Measurements from ENCODE around the gene GPR162. TPM values are rescaled to one million over a fixed set of nuclear protein-coding genes. Genes with fewer than 3 reads are reported as not detected.

Gene GPR162
- total RNA-seq, 1 experiment from 2014 or later = 6.1 TPM

- Mint-ChIP-seq H3K36me3 (ENCODE audit: insufficient read depth in 1 of 3, low read depth in 3 of 3) (peaks cover 54 to 91% (median 87%) of the 10 kb centered on the region in 3 experiments; a peak in 6 of 7 replicates), H3K4me1 (peaks cover 11% of the 10 kb centered on the region in 2 experiments), H3K9me3 (no peaks in the 10 kb centered on the region), H3K4me3 (no peak overlapping the region), H3K27ac (no peak overlapping the region), H3K27me3 (ENCODE audit: low read depth) (no peaks in the 10 kb centered on the region)
- H4K20me1 ChIP-seq (ENCODE audit: control insufficient read depth, insufficient read depth, insufficient read length) = no peaks in the 10 kb centered on the region
- no peaks in the 10 kb centered on the region for H3K27me3 ChIP-seq (ENCODE audit: insufficient read depth, low read length)
- H3K18ac ChIP-seq (ENCODE audit: insufficient read length, low read depth, low read length) = no peak overlapping the region
- no peak overlapping the region for H3K56ac ChIP-seq (ENCODE audit: insufficient read length, low read depth, low read length)
- H2BK120ac ChIP-seq (ENCODE audit: low read depth, low read length, poor library complexity, severe bottlenecking) = no peak overlapping the region
- TF ChIP-seq CTCF (conservative IDR thresholded peaks at IDR 0.05) = no peak
- no peak overlapping the region for H3K4me2 ChIP-seq (ENCODE audit: insufficient read depth, insufficient read length, low read length)
- no peaks in the 10 kb centered on the region for H3K79me2 ChIP-seq (ENCODE audit: insufficient read depth, low read length)
- no peak overlapping the region for H3K14ac ChIP-seq (ENCODE audit: insufficient read depth, low read length)
- H3K27ac ChIP-seq (ENCODE audit: insufficient read length, low read depth, low read length) = no peak overlapping the region
- H3T11ph ChIP-seq (ENCODE audit: low read length) = no peak overlapping the region
- H3K9me3 ChIP-seq (ENCODE audit: control insufficient read depth, low read depth, low read length) = no peaks in the 10 kb centered on the region
- H4K5ac ChIP-seq (ENCODE audit: insufficient read length, low read depth, low read length) = no peak overlapping the region
- H2BK12ac ChIP-seq (ENCODE audit: insufficient read length, low read depth, low read length) = no peak overlapping the region
- no peak overlapping the region for H2AFZ ChIP-seq (ENCODE audit: low read length)
- H2BK20ac ChIP-seq (ENCODE audit: low read depth, low read length, poor library complexity, severe bottlenecking) = no peak overlapping the region
- no peaks in the 10 kb centered on the region for H3K79me1 ChIP-seq (ENCODE audit: insufficient read depth, low read depth, low read length, poor library complexity, severe bottlenecking)
- no peak for DNase-seq
- no CpG with 5 or more reads among the region's 9 CpGs for WGBS (ENCODE audit: extremely low coverage, insufficient read length, low lambda C conversion rate)
- H3K4me1 ChIP-seq (ENCODE audit: insufficient read depth, low read length) = no peaks in the 10 kb centered on the region; the same call in 1 of the 2 replicates
- no peak overlapping the region for H4K8ac ChIP-seq (replicated peaks; ENCODE audit: insufficient read length, low read depth, low read length)
- no peak overlapping the region for H2BK15ac ChIP-seq (ENCODE audit: low read depth, low read length)
- H3K4ac ChIP-seq (ENCODE audit: low read depth, low read length) = no peak overlapping the region
- H3K9ac ChIP-seq (ENCODE audit: extremely low read depth, insufficient read length, low read length) = no peak overlapping the region
- no peak overlapping the region for H2BK5ac ChIP-seq (ENCODE audit: insufficient read length, low read length)
- no peak overlapping the region for H2AK5ac ChIP-seq (ENCODE audit: insufficient read length, low read length)
- no peak overlapping the region for H4K91ac ChIP-seq (ENCODE audit: insufficient read length, low read depth, low read length)
- no peaks in the 10 kb centered on the region for H3K23me2 ChIP-seq (ENCODE audit: insufficient read length, low read depth, low read length, poor library complexity, severe bottlenecking)
- H3K23ac ChIP-seq (ENCODE audit: insufficient read length, low read depth, low read length) = no peak overlapping the region
These were observed 39.8 kb downstream of the GPR162 start for GRCh38 chr12:6861391-6861790.
